NCI-H1105 (cell line): ENCODE data around the gene ATXN1.
"Not testable (repeated sequence)": the region's sequence is repeated elsewhere in the genome, so short reads cannot be mapped to it uniquely, and the experiment has no call there.

Source experiments
- DNase-seq: peaks from one replicate; lab custom pipeline; 2025; lab: John Stamatoyannopoulos, UW

Gene ATXN1

GRCh38 chr6:16613504-16613903 is 147.8 kb downstream of the ATXN1 start:
- DNase-seq: not testable (repeated sequence)

GRCh38 chr6:16608444-16608843 is 152.8 kb downstream of the ATXN1 start:
- no peak for DNase-seq

GRCh38 chr6:16602035-16602434 is 159.2 kb downstream of the ATXN1 start:
- no peak for DNase-seq

- DNase-seq: no peak
Measured at GRCh38 chr6:16600701-16601100, 160.6 kb downstream of the ATXN1 start.

- no peak for DNase-seq
Measured at GRCh38 chr6:16600026-16600425, 161.2 kb downstream of the ATXN1 start.

GRCh38 chr6:16596616-16597331 is 164.5 kb downstream of the ATXN1 start:
- no peak for DNase-seq

- no peak for DNase-seq
Measured at GRCh38 chr6:16595514-16596120, 165.6 kb downstream of the ATXN1 start.

- DNase-seq: no peak
Measured at GRCh38 chr6:16594849-16595248, 166.4 kb downstream of the ATXN1 start.

GRCh38 chr6:16592223-16592911 is 168.9 kb downstream of the ATXN1 start:
- no peak for DNase-seq

GRCh38 chr6:16591396-16592222 is 169.7 kb downstream of the ATXN1 start:
- no peak for DNase-seq

- DNase-seq: no peak
Measured at GRCh38 chr6:16585805-16586204, 175.5 kb downstream of the ATXN1 start.

GRCh38 chr6:16583144-16583762 is 178.0 kb downstream of the ATXN1 start:
- no peak for DNase-seq

- no peak for DNase-seq
Measured at GRCh38 chr6:16582446-16583143, 178.7 kb downstream of the ATXN1 start.

- DNase-seq: no peak
Measured at GRCh38 chr6:16578695-16579285, 182.5 kb downstream of the ATXN1 start.

GRCh38 chr6:16576451-16577368 is 184.6 kb downstream of the ATXN1 start:
- DNase-seq: no peak

- no peak for DNase-seq
Measured at GRCh38 chr6:16575655-16576054, 185.6 kb downstream of the ATXN1 start.

- no peak for DNase-seq
Measured at GRCh38 chr6:16572943-16573342, 188.3 kb downstream of the ATXN1 start.

GRCh38 chr6:16572317-16572716 is 188.9 kb downstream of the ATXN1 start:
- no peak for DNase-seq

GRCh38 chr6:16570946-16571345 is 190.3 kb downstream of the ATXN1 start:
- DNase-seq: no peak

- DNase-seq: no peak
Measured at GRCh38 chr6:16570221-16570553, 191.1 kb downstream of the ATXN1 start.
